Effector memory CD4-positive, alpha-beta T cell (primary cell): ENCODE results near the gene IGSF9.

ENCODE experiments used
- DNase-seq, 3 donors: peaks; one replicate each; pipeline ENCODE4 v3.0.0-alpha.2; 2020
- H3K27ac ChIP-seq: 2 replicates; pipeline ENCODE4 v1.7.0; 2013; ENCODE audit warnings: mild to moderate bottlenecking, low read length, moderate library complexity; ENCODE audit not compliant: insufficient read depth, poor library complexity, severe bottlenecking
- H3K27me3 ChIP-seq: replicated peaks from 2 replicates; pipeline ENCODE4 v1.7.0; 2013; ENCODE audit warnings: mild to moderate bottlenecking, low read length; ENCODE audit not compliant: insufficient read depth, control insufficient read depth, poor library complexity, severe bottlenecking
- H3K36me3 ChIP-seq: 2 replicates; pipeline ENCODE4 v1.7.0; 2013; ENCODE audit warnings: mild to moderate bottlenecking, low read length, moderate library complexity; ENCODE audit not compliant: control insufficient read depth, insufficient read depth
- H3K4me1 ChIP-seq: 2 replicates; pipeline ENCODE4 v1.7.0; 2013; ENCODE audit warnings: low read length, mild to moderate bottlenecking; ENCODE audit not compliant: control insufficient read depth, insufficient read depth, poor library complexity, severe bottlenecking
- H3K4me3 ChIP-seq: 2 replicates; pipeline ENCODE4 v1.7.0; 2013; ENCODE audit warnings: low read length, low read depth, mild to moderate bottlenecking; ENCODE audit not compliant: insufficient read depth, poor library complexity, severe bottlenecking
- H3K9me3 ChIP-seq: 2 replicates; pipeline ENCODE4 v1.7.0; 2013; ENCODE audit warnings: mild to moderate bottlenecking, low read length, moderate library complexity; ENCODE audit not compliant: control insufficient read depth

IGSF9 gene

GRCh38 chr1:159927849-159928431 lies 17.5 kb downstream of the IGSF9 start:
- Histone ChIP-seq H3K36me3 (no peaks in the 10 kb centered on the region), H3K27ac (no peak overlapping the region), H3K9me3 (no peaks in the 10 kb centered on the region), H3K4me1 (peaks cover 2% of the 10 kb centered on the region), H3K4me3 (no peak overlapping the region), H3K27me3 (no peaks in the 10 kb centered on the region)
- no peak for DNase-seq

GRCh38 chr1:159927211-159927848 lies 18.1 kb downstream of the IGSF9 start:
- H3K4me1 ChIP-seq = peaks cover 9% of the 10 kb centered on the region
- no peaks in the 10 kb centered on the region for H3K9me3 ChIP-seq
- no peak for DNase-seq
- H3K27me3 ChIP-seq = no peaks in the 10 kb centered on the region
- no peak overlapping the region for H3K27ac ChIP-seq
- H3K36me3 ChIP-seq = no peaks in the 10 kb centered on the region
- H3K4me3 ChIP-seq = no peak overlapping the region

GRCh38 chr1:159925719-159926078 lies 19.7 kb downstream of the IGSF9 start:
- Histone ChIP-seq H3K27me3 (no peaks in the 10 kb centered on the region), H3K9me3 (no peaks in the 10 kb centered on the region), H3K4me1 (peaks cover 24% of the 10 kb centered on the region), H3K36me3 (peaks cover 5% of the 10 kb centered on the region), H3K4me3 (peak overlapping the region; percentile 77), H3K27ac (peak overlapping the region; percentile 100)
- DNase-seq = no peak

GRCh38 chr1:159924791-159925718 lies 20.4 kb downstream of the IGSF9 start, which contains the start of gene TAGLN2:
TAGLN2 (minus strand) TSS chr1:159925507; CDS start chr1:159920509, 4,998 bp downstream.
- H3K27me3 ChIP-seq = no peaks in the 10 kb centered on the region
- no peaks in the 10 kb centered on the region for H3K9me3 ChIP-seq
- H3K4me1 ChIP-seq = peaks cover 28% of the 10 kb centered on the region
- peaks cover 12% of the 10 kb centered on the region for H3K36me3 ChIP-seq
- peak within 1 kb of the TSS; percentile 100 for H3K27ac ChIP-seq
- peak; percentile 79 to 83 (median 83) for DNase-seq
- peak within 1 kb of the TSS; percentile 77 for H3K4me3 ChIP-seq

- no peaks in the 10 kb centered on the region for H3K27me3 ChIP-seq
- H3K36me3 ChIP-seq = peaks cover 20% of the 10 kb centered on the region
- H3K27ac ChIP-seq = peak overlapping the region; percentile 100
- DNase-seq = peak; percentile 62 to 70 (median 68)
- no peaks in the 10 kb centered on the region for H3K9me3 ChIP-seq
- H3K4me1 ChIP-seq = peaks cover 30% of the 10 kb centered on the region
- peak overlapping the region; percentile 77 for H3K4me3 ChIP-seq
These were observed 21.2 kb downstream of the IGSF9 start for GRCh38 chr1:159924025-159924790.

- peak overlapping the region; percentile 100 for H3K27ac ChIP-seq
- H3K4me3 ChIP-seq = peak overlapping the region; percentile 77
- no peaks in the 10 kb centered on the region for H3K9me3 ChIP-seq
- peaks cover 28% of the 10 kb centered on the region for H3K36me3 ChIP-seq
- DNase-seq = peak; percentile 86 to 94 (median 91)
- peaks cover 33% of the 10 kb centered on the region for H3K4me1 ChIP-seq
- H3K27me3 ChIP-seq = no peaks in the 10 kb centered on the region
These were observed 22.0 kb downstream of the IGSF9 start for GRCh38 chr1:159923203-159924024.

GRCh38 chr1:159922511-159923202 lies 22.8 kb downstream of the IGSF9 start:
- Histone ChIP-seq H3K27me3 (no peaks in the 10 kb centered on the region), H3K36me3 (peaks cover 36% of the 10 kb centered on the region), H3K4me1 (peaks cover 33% of the 10 kb centered on the region), H3K9me3 (no peaks in the 10 kb centered on the region), H3K27ac (peak overlapping the region; percentile 100), H3K4me3 (peak overlapping the region; percentile 77)
- DNase-seq = no peak

- peaks cover 33% of the 10 kb centered on the region for H3K4me1 ChIP-seq
- peaks cover 40% of the 10 kb centered on the region for H3K36me3 ChIP-seq
- peak in 1 of 3 donors; percentile 27 for DNase-seq
- peak overlapping the region; percentile 77 for H3K4me3 ChIP-seq
- no peaks in the 10 kb centered on the region for H3K9me3 ChIP-seq
- no peaks in the 10 kb centered on the region for H3K27me3 ChIP-seq
- H3K27ac ChIP-seq = peak overlapping the region; percentile 100
These were observed 23.5 kb downstream of the IGSF9 start for GRCh38 chr1:159921700-159922504.
